Measurements from ENCODE around the gene FBXL3.

- TF ChIP-seq, protein P1, sequence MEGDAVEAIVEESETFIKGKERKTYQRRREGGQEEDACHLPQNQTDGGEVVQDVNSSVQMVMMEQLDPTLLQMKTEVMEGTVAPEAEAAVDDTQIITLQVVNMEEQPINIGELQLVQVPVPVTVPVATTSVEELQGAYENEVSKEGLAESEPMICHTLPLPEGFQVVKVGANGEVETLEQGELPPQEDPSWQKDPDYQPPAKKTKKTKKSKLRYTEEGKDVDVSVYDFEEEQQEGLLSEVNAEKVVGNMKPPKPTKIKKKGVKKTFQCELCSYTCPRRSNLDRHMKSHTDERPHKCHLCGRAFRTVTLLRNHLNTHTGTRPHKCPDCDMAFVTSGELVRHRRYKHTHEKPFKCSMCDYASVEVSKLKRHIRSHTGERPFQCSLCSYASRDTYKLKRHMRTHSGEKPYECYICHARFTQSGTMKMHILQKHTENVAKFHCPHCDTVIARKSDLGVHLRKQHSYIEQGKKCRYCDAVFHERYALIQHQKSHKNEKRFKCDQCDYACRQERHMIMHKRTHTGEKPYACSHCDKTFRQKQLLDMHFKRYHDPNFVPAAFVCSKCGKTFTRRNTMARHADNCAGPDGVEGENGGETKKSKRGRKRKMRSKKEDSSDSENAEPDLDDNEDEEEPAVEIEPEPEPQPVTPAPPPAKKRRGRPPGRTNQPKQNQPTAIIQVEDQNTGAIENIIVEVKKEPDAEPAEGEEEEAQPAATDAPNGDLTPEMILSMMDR (IDR thresholded peaks at IDR 0.05; ENCODE audit: low read depth, low read length, poor library complexity, severe bottlenecking) = no peak
- TF ChIP-seq EZH2phosphoT487 (IDR thresholded peaks at IDR 0.05; ENCODE audit: borderline replicate concordance, low read length) = no peak
Measured at GRCh38 chr13:77062097-77062496, 35.1 kb upstream of the FBXL3 start.
